Skin of body (tissue), 2 donors: Measurements from ENCODE around the gene RUNX2. TPM values are rescaled to one million over a fixed set of nuclear protein-coding genes. Genes with fewer than 3 reads are reported as not detected.
A peak's percentile ranks its signal among the peaks of the same experiment; 100 is the strongest.
"Not testable (repeated sequence)": the region's sequence is repeated elsewhere in the genome, so short reads cannot be mapped to it uniquely, and the experiment has no call there.

Source experiments
- DNase-seq: peaks from one replicate; lab custom pipeline; 2025; lab: John Stamatoyannopoulos, UW
- total RNA-seq: library from RNA; depleted of rRNA; stranded (reverse); fragments of >200 nt; gene quantifications from one replicate; pipeline ENCODE4 v1.2.3, GENCODE V29; 2014

Gene RUNX2
- total RNA-seq, 1 donor from 2014 or later: 2.9 TPM

GRCh38 chr6:45553730-45554344, 225.7 kb downstream of the RUNX2 start:
- DNase-seq: no peak

- no peak for DNase-seq
Measured at GRCh38 chr6:45554591-45554990, 226.5 kb downstream of the RUNX2 start.

- DNase-seq: peak; percentile 67
Measured at GRCh38 chr6:45555981-45556771, 228.0 kb downstream of the RUNX2 start.

GRCh38 chr6:45556828-45557227, 228.7 kb downstream of the RUNX2 start:
- no peak for DNase-seq

GRCh38 chr6:45557454-45557853, 229.3 kb downstream of the RUNX2 start:
- DNase-seq: no peak

GRCh38 chr6:45558858-45559257, 230.7 kb downstream of the RUNX2 start:
- DNase-seq: no peak

GRCh38 chr6:45560321-45560820, 232.2 kb downstream of the RUNX2 start:
- DNase-seq: not testable (repeated sequence)

GRCh38 chr6:45562171-45562570, 234.0 kb downstream of the RUNX2 start:
- DNase-seq: no peak

- DNase-seq: no peak
Measured at GRCh38 chr6:45563041-45563440, 234.9 kb downstream of the RUNX2 start.

GRCh38 chr6:45563844-45564243, 235.7 kb downstream of the RUNX2 start:
- no peak for DNase-seq

GRCh38 chr6:45566882-45567281, 238.8 kb downstream of the RUNX2 start:
- no peak for DNase-seq

GRCh38 chr6:45567879-45568278, 239.7 kb downstream of the RUNX2 start:
- no peak for DNase-seq

GRCh38 chr6:45568626-45569025, 240.5 kb downstream of the RUNX2 start:
- no peak for DNase-seq

GRCh38 chr6:45569210-45569945, 241.2 kb downstream of the RUNX2 start:
- no peak for DNase-seq

- no peak for DNase-seq
Measured at GRCh38 chr6:45571159-45571558, 243.0 kb downstream of the RUNX2 start.

- DNase-seq: no peak
Measured at GRCh38 chr6:45572833-45573232, 244.7 kb downstream of the RUNX2 start.

- no peak for DNase-seq
Measured at GRCh38 chr6:45574014-45574461, 245.9 kb downstream of the RUNX2 start.

GRCh38 chr6:45574885-45575284, 246.8 kb downstream of the RUNX2 start:
- no peak for DNase-seq

- no peak for DNase-seq
Measured at GRCh38 chr6:45576648-45577624, 248.8 kb downstream of the RUNX2 start.

GRCh38 chr6:45577836-45578504, 249.8 kb downstream of the RUNX2 start:
- DNase-seq: peak; percentile 43
